Smooth muscle cell (in vitro differentiated cells): ENCODE data around the gene ANO6. TPM values are rescaled to one million over a fixed set of nuclear protein-coding genes. Genes with fewer than 3 reads are reported as not detected.

Source experiments
- DNase-seq: peaks from one replicate; lab custom pipeline; 2025; ENCODE audit not compliant: unreplicated experiment; lab: John Stamatoyannopoulos, UW
- H2AFZ ChIP-seq: fragments of 200-600 bp; sonication (generic); 2 replicates; pipeline ENCODE4 v1.6.0; 2016; ENCODE audit warnings: antibody characterized with exemption, low read depth, mild to moderate bottlenecking
- H3F3A ChIP-seq: fragments of 200-600 bp; sonication (generic); 2 replicates; pipeline ENCODE4 v1.6.0; 2017; ENCODE audit warnings: antibody characterized with exemption, low read depth
- H3K27ac ChIP-seq: fragments of 200-600 bp; sonication (generic); 2 replicates; pipeline ENCODE4 v1.5.1; 2016; ENCODE audit warnings: low read depth, mild to moderate bottlenecking
- H3K27me3 ChIP-seq: fragments of 200-600 bp; sonication (generic); 2 replicates; pipeline ENCODE4 v1.6.1; 2016; ENCODE audit warnings: low read depth, mild to moderate bottlenecking
- H3K36me3 ChIP-seq: fragments of 200-600 bp; sonication (generic); 2 replicates; pipeline ENCODE4 v1.5.1; 2016; ENCODE audit warnings: low read depth
- H3K4me1 ChIP-seq: fragments of 200-600 bp; sonication (generic); 2 replicates; pipeline ENCODE4 v1.5.1; 2016; ENCODE audit warnings: low read depth
- H3K4me2 ChIP-seq: fragments of 200-600 bp; sonication (generic); 2 replicates; pipeline ENCODE4 v1.6.0; 2016; ENCODE audit warnings: mild to moderate bottlenecking
- H3K4me3 ChIP-seq: fragments of 200-600 bp; sonication (generic); 2 replicates; pipeline ENCODE4 v1.5.1; 2016; ENCODE audit warnings: mild to moderate bottlenecking
- H3K79me2 ChIP-seq: fragments of 200-600 bp; sonication (generic); 2 replicates; pipeline ENCODE4 v1.6.0; 2016; ENCODE audit warnings: low read depth, mild to moderate bottlenecking
- H3K9ac ChIP-seq: fragments of 200-600 bp; sonication (generic); 2 replicates; pipeline ENCODE4 v1.6.0; 2016; ENCODE audit warnings: low read depth
- H3K9me3 ChIP-seq: fragments of 200-600 bp; sonication (generic); replicated peaks from 2 replicates; pipeline ENCODE4 v1.5.1; 2016; ENCODE audit warnings: low read depth
- H4K20me1 ChIP-seq: fragments of 200-600 bp; sonication (generic); 2 replicates; pipeline ENCODE4 v1.6.0; 2016; ENCODE audit warnings: low read depth
- WGBS: methylation state at CpG from one replicate; pipeline ENCODE4 v1.1.7; 2016; ENCODE audit warnings: low lambda C conversion rate; 5-methylcytosine and 5-hydroxymethylcytosine counted together
- polyA plus RNA-seq: library from polyadenylated mRNA; unstranded; fragments of >200 nt; fragmentation: Nextera tagmentation; extraction: Ambion mirVana; gene quantifications from 2 replicates; pipeline ENCODE4 v1.2.1, GENCODE V29; 2016
- total RNA-seq: library from RNA; depleted of rRNA; stranded (reverse); fragments of >200 nt; gene quantifications from 2 replicates; pipeline ENCODE4 v1.2.3, GENCODE V29; 2014
- TF ChIP-seq, protein P1 (sequence below): fragments of 200-600 bp; sonication (generic); IDR thresholded peaks from 2 replicates; pipeline ENCODE4 v1.5.1; 2017; ENCODE audit warnings: borderline replicate concordance, mild to moderate bottlenecking, antibody characterized with exemption; ENCODE audit not compliant: insufficient read depth, poor library complexity, severe bottlenecking

ANO6 gene
- total and polyA plus RNA-seq, 2 experiments from 2014 or later: 44.8 to 106 TPM

- Histone ChIP-seq H3K79me2 (peaks cover 100% of the 10 kb centered on the region), H3K36me3 (no peaks in the 10 kb centered on the region), H4K20me1 (peaks cover 28% of the 10 kb centered on the region), H3K4me3 (no peak overlapping the region), H3K4me1 (no peaks in the 10 kb centered on the region), H3K27me3 (no peaks in the 10 kb centered on the region), H3K27ac (peak overlapping the region; percentile 29), H3K9me3 (no peaks in the 10 kb centered on the region), H2AFZ (no peak overlapping the region), H3F3A (no peaks in the 10 kb centered on the region), H3K9ac (no peak overlapping the region), H3K4me2 (no peak overlapping the region)
- WGBS: 85% methylated on average over 11 of the region's 11 CpGs
- TF ChIP-seq, protein P1, sequence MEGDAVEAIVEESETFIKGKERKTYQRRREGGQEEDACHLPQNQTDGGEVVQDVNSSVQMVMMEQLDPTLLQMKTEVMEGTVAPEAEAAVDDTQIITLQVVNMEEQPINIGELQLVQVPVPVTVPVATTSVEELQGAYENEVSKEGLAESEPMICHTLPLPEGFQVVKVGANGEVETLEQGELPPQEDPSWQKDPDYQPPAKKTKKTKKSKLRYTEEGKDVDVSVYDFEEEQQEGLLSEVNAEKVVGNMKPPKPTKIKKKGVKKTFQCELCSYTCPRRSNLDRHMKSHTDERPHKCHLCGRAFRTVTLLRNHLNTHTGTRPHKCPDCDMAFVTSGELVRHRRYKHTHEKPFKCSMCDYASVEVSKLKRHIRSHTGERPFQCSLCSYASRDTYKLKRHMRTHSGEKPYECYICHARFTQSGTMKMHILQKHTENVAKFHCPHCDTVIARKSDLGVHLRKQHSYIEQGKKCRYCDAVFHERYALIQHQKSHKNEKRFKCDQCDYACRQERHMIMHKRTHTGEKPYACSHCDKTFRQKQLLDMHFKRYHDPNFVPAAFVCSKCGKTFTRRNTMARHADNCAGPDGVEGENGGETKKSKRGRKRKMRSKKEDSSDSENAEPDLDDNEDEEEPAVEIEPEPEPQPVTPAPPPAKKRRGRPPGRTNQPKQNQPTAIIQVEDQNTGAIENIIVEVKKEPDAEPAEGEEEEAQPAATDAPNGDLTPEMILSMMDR: no peak
- DNase-seq: no peak
Observed at GRCh38 chr12:45242180-45242579, 26.3 kb downstream of the ANO6 start.

- Histone ChIP-seq H3K4me3 (no peak overlapping the region), H3F3A (no peaks in the 10 kb centered on the region), H4K20me1 (peaks cover 42% of the 10 kb centered on the region), H2AFZ (no peak overlapping the region), H3K36me3 (no peaks in the 10 kb centered on the region), H3K79me2 (peaks cover 100% of the 10 kb centered on the region), H3K27ac (peak overlapping the region; percentile 45), H3K9me3 (no peaks in the 10 kb centered on the region), H3K27me3 (no peaks in the 10 kb centered on the region), H3K4me1 (no peaks in the 10 kb centered on the region), H3K4me2 (no peak overlapping the region), H3K9ac (no peak overlapping the region)
- TF ChIP-seq, protein P1: no peak
- DNase-seq: no peak
- WGBS: 96% methylated on average over 4 of the region's 4 CpGs
Observed at GRCh38 chr12:45243963-45244362, 28.1 kb downstream of the ANO6 start.

- Histone ChIP-seq H3K4me3 (no peak overlapping the region), H3K27ac (peak overlapping the region; percentile 45), H3K9ac (peak overlapping the region; percentile 21), H3K4me1 (no peaks in the 10 kb centered on the region), H4K20me1 (peaks cover 50% of the 10 kb centered on the region), H3K36me3 (no peaks in the 10 kb centered on the region), H3K9me3 (no peaks in the 10 kb centered on the region), H3F3A (no peaks in the 10 kb centered on the region), H3K79me2 (peaks cover 100% of the 10 kb centered on the region), H3K27me3 (no peaks in the 10 kb centered on the region), H2AFZ (no peak overlapping the region), H3K4me2 (peak overlapping the region; percentile 62)
- TF ChIP-seq, protein P1: no peak
- DNase-seq: no peak
- 72% methylated on average over 9 of the region's 9 CpGs for WGBS
Observed at GRCh38 chr12:45244561-45245343, 28.9 kb downstream of the ANO6 start.

GRCh38 chr12:45246236-45246635, 30.3 kb downstream of the ANO6 start:
- TF ChIP-seq, protein P1: no peak
- H3K27me3 ChIP-seq: no peaks in the 10 kb centered on the region
- H3K9me3 ChIP-seq: no peaks in the 10 kb centered on the region
- H3K27ac ChIP-seq: peak overlapping the region; percentile 23
- H2AFZ ChIP-seq: no peak overlapping the region
- H3K79me2 ChIP-seq: peaks cover 100% of the 10 kb centered on the region
- no peak overlapping the region for H3K4me2 ChIP-seq
- no peak for DNase-seq
- no peaks in the 10 kb centered on the region for H3K36me3 ChIP-seq
- H3K4me3 ChIP-seq: no peak overlapping the region
- H3K9ac ChIP-seq: no peak overlapping the region
- 78% methylated on average over 3 of the region's 3 CpGs for WGBS
- peaks cover 53% of the 10 kb centered on the region for H4K20me1 ChIP-seq
- H3K4me1 ChIP-seq: no peaks in the 10 kb centered on the region
- H3F3A ChIP-seq: no peaks in the 10 kb centered on the region
